ENCODE results near the gene ZPR1. TPM values are rescaled to one million over a fixed set of nuclear protein-coding genes. Genes with fewer than 3 reads are reported as not detected.

Gene ZPR1
- total and polyA plus RNA-seq, 12 donors, result 5.5 to 44.7 (median 22.6) TPM

- no peaks in the 10 kb centered on the region for H3K9me3 ChIP-seq
- H3K36me3 ChIP-seq, result no peaks in the 10 kb centered on the region
- no peak for DNase-seq
- no peak for TF ChIP-seq CTCF (IDR thresholded peaks at IDR 0.05)
- H3K27me3 ChIP-seq, result peaks cover 0 to 13% (median 10%) of the 10 kb centered on the region in 7 donors
- intact Hi-C loops (cut with DNase I), result loop anchor here in 1 of 10 donors (5.0 kb wide), 1 partner anchor 495 kb away; no protein-coding TSS in a partner anchor
- 82 to 91% methylated on average over 2 of the region's 2 CpGs for WGBS, 2 donors
- H3K4me3 ChIP-seq, result no peak overlapping the region
- ATAC-seq, result peak in 1 of 8 donors; percentile 8
- H3K4me1 ChIP-seq, result peaks cover 0 to 16% (median 5%) of the 10 kb centered on the region in 9 donors
- no peak overlapping the region for H3K27ac ChIP-seq
These were observed 56.0 kb downstream of the ZPR1 start for GRCh38 chr11:116731821-116732220.

GRCh38 chr11:116731097-116731761 lies 56.6 kb downstream of the ZPR1 start:
- no peak for TF ChIP-seq CTCF (IDR thresholded peaks at IDR 0.05)
- DNase-seq (no peak), ATAC-seq (peak in 5 of 8 donors; percentile 12 to 46 (median 16))
- H3K27ac ChIP-seq, result no peak overlapping the region
- peaks cover 0 to 13% (median 12%) of the 10 kb centered on the region in 7 donors for H3K27me3 ChIP-seq
- intact Hi-C loops (cut with DNase I), result loop anchor here in 1 of 10 donors (5.0 kb wide), 1 partner anchor 496 kb away; no protein-coding TSS in a partner anchor
- H3K36me3 ChIP-seq, result no peaks in the 10 kb centered on the region
- WGBS, 2 donors, result 55 to 59% methylated on average over 11 of the region's 11 CpGs
- H3K4me3 ChIP-seq, result no peak overlapping the region
- peaks cover 0 to 16% (median 5%) of the 10 kb centered on the region in 9 donors for H3K4me1 ChIP-seq
- H3K9me3 ChIP-seq, result no peaks in the 10 kb centered on the region

GRCh38 chr11:116730601-116731000 lies 57.2 kb downstream of the ZPR1 start:
- intact Hi-C loops (cut with DNase I), result loop anchor here in 1 of 10 donors (5.0 kb wide), 1 partner anchor 497 kb away; no protein-coding TSS in a partner anchor
- DNase-seq (peak in 1 of 2 donors; percentile 36), ATAC-seq (peak in 7 of 8 donors; percentile 41 to 71 (median 61))
- Histone ChIP-seq H3K4me1 (peaks cover 0 to 16% (median 5%) of the 10 kb centered on the region in 9 donors), H3K4me3 (no peak overlapping the region), H3K27ac (no peak overlapping the region), H3K9me3 (no peaks in the 10 kb centered on the region), H3K27me3 (peaks cover 0 to 14% (median 12%) of the 10 kb centered on the region in 7 donors), H3K36me3 (no peaks in the 10 kb centered on the region)
- TF ChIP-seq CTCF (IDR thresholded peaks at IDR 0.05), result no peak
- 25 to 29% methylated on average over 6 of the region's 6 CpGs for WGBS, 2 donors

- Histone ChIP-seq H3K9me3 (no peaks in the 10 kb centered on the region), H3K4me3 (no peak overlapping the region), H3K27ac (no peak overlapping the region), H3K4me1 (peaks cover 0 to 16% (median 5%) of the 10 kb centered on the region in 9 donors), H3K27me3 (peaks cover 0 to 17% (median 12%) of the 10 kb centered on the region in 7 donors), H3K36me3 (no peaks in the 10 kb centered on the region)
- intact Hi-C loops (cut with DNase I), result loop anchor here in 1 of 10 donors (5.0 kb wide), 1 partner anchor 497 kb away; no protein-coding TSS in a partner anchor
- DNase-seq (no peak), ATAC-seq (no peak)
- WGBS, 2 donors, result 77 to 83% methylated on average over 10 of the region's 10 CpGs
- TF ChIP-seq CTCF (IDR thresholded peaks at IDR 0.05), result no peak
These were observed 57.6 kb downstream of the ZPR1 start for GRCh38 chr11:116730241-116730561.

Measured in heart right ventricle (tissue), 16 donors.